T-cell (primary cell): Measurements from ENCODE around the gene MYH15. TPM values are rescaled to one million over a fixed set of nuclear protein-coding genes. Genes with fewer than 3 reads are reported as not detected.

Source experiments
- ATAC-seq, 4 experiments: fragments of 200-7000 bp in 3 of 4; fragments of 150-1000 bp in 1 of 4; cut with Tn5 transposase; replicated peaks in 1 of 4; 1 replicate in 3 of 4; 2 replicates in 1 of 4; pipeline ENCODE4 v1.10.0; 2021; ENCODE audit warnings: moderate library complexity in 3 of 4, mild to moderate bottlenecking in 2 of 4, moderate number of reproducible peaks in 1 of 4
- CTCF ChIA-PET, 2 donors: fragments of 300-600 bp; sonication (Branson Sonifier 250); formaldehyde crosslinking; loops; one replicate each; lab custom pipeline; 2022; ENCODE audit warnings: antibody characterized with exemption in 2 of 2; lab: Charles Lee
- POLR2A ChIA-PET, 2 donors: fragments of 300-600 bp; sonication (Branson Sonifier 250); formaldehyde crosslinking; loops; one replicate each; lab custom pipeline; 2022; ENCODE audit warnings: antibody characterized with exemption in 2 of 2; lab: Charles Lee
- DNase-seq, 35 experiments: peaks; one replicate each; pipeline versions ENCODE4 v3.0.0 to v3.0.0-alpha.2; 2013 to 2023
- H3K27ac ChIP-seq: one replicate; pipeline ENCODE4 v1.5.1; 2013; ENCODE audit warnings: low read length
- H3K27me3 ChIP-seq, 2 experiments: replicated peaks in 1 of 2; 1 replicate in 1 of 2; 2 replicates in 1 of 2; pipeline versions ENCODE4 v1.6.1 to v1.7.0; 2013; ENCODE audit warnings: low read length in 1 of 2, mixed read lengths in 1 of 2; ENCODE audit not compliant: control insufficient read depth in 2 of 2, insufficient read depth in 2 of 2; ENCODE audit errors: extremely low read depth in 1 of 2
- H3K36me3 ChIP-seq, 2 donors: 1 replicate in 1 of 2; 2 replicates in 1 of 2; pipeline versions ENCODE4 v1.6.1 to v1.7.0; 2013; ENCODE audit warnings: low read length in 1 of 2; ENCODE audit not compliant: control insufficient read depth in 2 of 2, insufficient read depth in 1 of 2; ENCODE audit errors: extremely low read depth in 1 of 2
- H3K4me1 ChIP-seq, 2 experiments: 1 replicate in 1 of 2; 2 replicates in 1 of 2; pipeline versions ENCODE4 v1.6.1 to v1.7.0; 2013; ENCODE audit warnings: low read length in 2 of 2, mixed read lengths in 1 of 2; ENCODE audit not compliant: insufficient read depth in 2 of 2, control insufficient read depth in 1 of 2; ENCODE audit errors: extremely low read depth in 1 of 2
- H3K4me3 ChIP-seq, 2 donors: 1 replicate in 1 of 2; 2 replicates in 1 of 2; pipeline versions ENCODE4 v1.5.1 to v1.7.0; 2013; ENCODE audit warnings: mild to moderate bottlenecking in 2 of 2, low read length in 1 of 2, moderate library complexity in 1 of 2; ENCODE audit not compliant: control insufficient read depth in 1 of 2; ENCODE audit errors: extremely low read depth in 1 of 2
- H3K9me3 ChIP-seq: 2 replicates; pipeline ENCODE4 v1.7.0; 2013
- H3K27ac Mint-ChIP-seq, 2 donors: one replicate each; pipeline ENCODE4 v1.8.0; 2020 to 2021; ENCODE audit warnings: mild to moderate bottlenecking in 2 of 2, mixed read lengths in 2 of 2
- H3K27me3 Mint-ChIP-seq, 2 donors: one replicate each; pipeline ENCODE4 v1.8.0; 2021 to 2022; ENCODE audit warnings: mixed read lengths in 2 of 2
- H3K36me3 Mint-ChIP-seq: one replicate; pipeline ENCODE4 v1.8.0; 2021; ENCODE audit warnings: mixed read lengths
- H3K4me1 Mint-ChIP-seq, 3 donors: one replicate each; pipeline ENCODE4 v1.8.0; 2020 to 2022; ENCODE audit warnings: mixed read lengths in 3 of 3, mild to moderate bottlenecking in 1 of 3
- H3K4me3 Mint-ChIP-seq, 3 donors: one replicate each; pipeline ENCODE4 v1.8.0; 2020 to 2022; ENCODE audit warnings: mild to moderate bottlenecking in 3 of 3, mixed read lengths in 3 of 3, moderate library complexity in 3 of 3
- H3K9me3 Mint-ChIP-seq, 3 donors: one replicate each; pipeline ENCODE4 v1.8.0; 2020 to 2022; ENCODE audit warnings: mixed read lengths in 3 of 3
- WGBS: methylation state at CpG from one replicate; pipeline ENCODE4 v1.1.5; 2013; ENCODE audit warnings: missing lambda C conversion rate; ENCODE audit not compliant: insufficient coverage; 5-methylcytosine and 5-hydroxymethylcytosine counted together
- total RNA-seq, 35 experiments: library from RNA in 6 of 35; stranded (reverse) in 6 of 35; fragments of 120-200 nt in 1 of 35; gene quantifications; one replicate each; pipeline versions ENCODE4 v1.2.1 to v1.2.4 and lab custom pipeline; 2013 to 2026

Gene MYH15
- total RNA-seq, 5 donors from 2014 or later (not counting 1 experiment from before 2014, with no cell fraction given): 0.07 to 0.18 (median 0.11) TPM; not detected in 1

DNA sequence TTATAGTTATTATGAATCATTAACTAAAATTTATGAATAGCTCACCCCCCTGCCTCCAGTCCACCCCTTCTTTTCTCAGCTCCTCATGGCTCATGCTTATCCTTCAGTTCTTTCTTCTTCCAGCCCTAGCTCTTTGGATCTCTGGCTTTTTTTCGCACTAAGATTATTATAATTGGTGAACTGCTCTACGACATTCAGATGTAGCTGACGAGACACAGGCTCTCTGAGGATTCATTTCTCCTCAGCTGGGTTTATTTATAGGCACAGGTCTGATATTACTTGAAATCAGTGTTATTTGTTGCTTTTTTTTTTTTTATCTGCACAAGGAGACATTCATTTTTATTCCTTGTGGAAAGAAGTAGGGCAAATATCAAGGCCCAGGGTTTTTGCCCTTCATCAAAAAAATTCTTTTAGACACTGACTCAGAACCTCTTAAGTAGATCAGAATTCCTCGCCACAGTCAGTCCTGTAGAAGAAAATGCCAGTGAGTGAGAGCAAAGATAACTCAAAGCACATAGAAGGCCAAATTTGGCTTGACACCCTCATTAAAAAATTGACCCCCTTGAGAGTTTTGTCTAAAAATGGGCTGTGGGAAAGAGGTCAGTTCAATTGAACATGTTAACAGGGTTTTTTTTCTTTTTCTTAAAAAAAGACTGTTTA, 106.6 kb downstream of the MYH15 start:
- H3K27me3 Mint-ChIP-seq: no peaks in the 10 kb centered on the region
- ATAC-seq: no peak
- no peaks in the 10 kb centered on the region for H3K27me3 ChIP-seq
- H3K4me1 Mint-ChIP-seq: peaks cover 0 to 10% (median 5%) of the 10 kb centered on the region in 3 donors
- no peak for DNase-seq
- no peaks in the 10 kb centered on the region for H3K4me1 ChIP-seq
- H3K36me3 ChIP-seq: no peaks in the 10 kb centered on the region
- no peak overlapping the region for H3K27ac Mint-ChIP-seq
- no peaks in the 10 kb centered on the region for H3K9me3 ChIP-seq
- no peak overlapping the region for H3K4me3 Mint-ChIP-seq
- H3K4me3 ChIP-seq: no peak overlapping the region
- H3K36me3 Mint-ChIP-seq: peaks cover 6% of the 10 kb centered on the region
- POLR2A ChIA-PET: interaction anchor here in 1 of 2 donors (0.6 kb wide), 1 partner anchor 149 kb away, joined by 3 read pairs; no protein-coding TSS in a partner anchor
- H3K27ac ChIP-seq: no peak overlapping the region
- no peaks in the 10 kb centered on the region for H3K9me3 Mint-ChIP-seq
- CTCF ChIA-PET: interaction anchor here (0.6 to 1.7 kb wide), 5 partner anchors 14 to 596 kb away, joined by 3 to 6 read pairs (median 3); no protein-coding TSS in a partner anchor
- 100% methylated on average over 1 of the region's 4 CpGs for WGBS

DNA sequence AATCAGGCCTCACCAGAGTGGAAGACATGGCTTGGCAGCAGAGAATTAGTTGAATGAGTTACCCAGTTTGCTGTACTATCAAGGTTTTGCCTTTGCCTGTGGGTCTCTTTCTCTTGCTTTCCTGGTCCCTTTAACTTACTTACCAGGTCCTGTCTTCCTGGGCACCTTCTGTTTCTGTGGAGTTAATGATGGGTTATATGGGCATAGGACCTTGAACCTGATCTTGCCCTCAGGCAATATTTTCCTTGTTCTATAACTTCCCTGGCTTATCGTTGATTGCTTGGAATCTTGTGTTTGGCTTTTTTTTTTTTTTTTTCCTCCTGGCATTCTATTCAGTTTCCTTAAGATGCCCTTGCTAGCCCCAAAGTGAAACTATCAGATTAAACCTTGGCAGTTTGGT, 107.2 kb downstream of the MYH15 start:
- Mint-ChIP-seq H3K27ac (no peak overlapping the region), H3K36me3 (peaks cover 6% of the 10 kb centered on the region), H3K4me3 (no peak overlapping the region), H3K4me1 (peaks cover 0 to 10% (median 5%) of the 10 kb centered on the region in 3 donors), H3K27me3 (no peaks in the 10 kb centered on the region), H3K9me3 (no peaks in the 10 kb centered on the region)
- no peaks in the 10 kb centered on the region for H3K36me3 ChIP-seq
- ATAC-seq (no peak), DNase-seq (no peak)
- H3K27me3 ChIP-seq: no peaks in the 10 kb centered on the region
- no peak overlapping the region for H3K27ac ChIP-seq
- ChIA-PET CTCF (interaction anchor here in 1 of 2 donors (0.7 to 1.7 kb wide), 2 partner anchors 8 to 596 kb away, joined by 3 to 4 read pairs; no protein-coding TSS in a partner anchor), POLR2A (no interaction called here)
- no peaks in the 10 kb centered on the region for H3K4me1 ChIP-seq
- WGBS: no CpG with 5 or more reads among the region's 1 CpG
- no peaks in the 10 kb centered on the region for H3K9me3 ChIP-seq
- no peak overlapping the region for H3K4me3 ChIP-seq

DNA sequence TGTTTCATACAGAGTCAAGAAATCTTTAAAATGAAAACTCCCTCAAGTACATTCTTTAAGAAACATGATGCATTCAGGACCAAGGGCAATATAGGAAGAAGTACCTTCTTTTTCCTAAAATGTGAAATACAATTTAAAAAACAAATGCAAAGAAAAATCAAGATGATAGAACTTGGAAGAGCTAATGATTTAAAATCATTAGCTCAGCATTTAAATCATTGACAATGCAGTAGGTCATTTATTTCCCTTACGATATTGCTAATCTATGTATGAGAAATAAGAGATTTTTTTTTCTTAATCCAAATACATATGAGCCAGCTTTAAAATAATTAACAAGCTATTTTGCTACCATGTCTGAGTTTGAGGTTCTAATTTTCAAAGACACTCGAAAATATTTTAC, 108.6 kb downstream of the MYH15 start:
- peaks cover 6% of the 10 kb centered on the region for H3K36me3 Mint-ChIP-seq
- no peaks in the 10 kb centered on the region for H3K9me3 Mint-ChIP-seq
- POLR2A ChIA-PET: no interaction called here
- Histone ChIP-seq H3K27me3 (no peaks in the 10 kb centered on the region), H3K9me3 (no peaks in the 10 kb centered on the region), H3K27ac (no peak overlapping the region), H3K4me1 (no peaks in the 10 kb centered on the region), H3K4me3 (no peak overlapping the region), H3K36me3 (no peaks in the 10 kb centered on the region)
- ATAC-seq (no peak), DNase-seq (no peak)
- no peak overlapping the region for H3K4me3 Mint-ChIP-seq
- WGBS: no CpG with 5 or more reads among the region's 2 CpGs
- H3K27ac Mint-ChIP-seq: no peak overlapping the region
- H3K4me1 Mint-ChIP-seq: peaks cover 0 to 5% (median 4%) of the 10 kb centered on the region in 3 donors
- CTCF ChIA-PET: interaction anchor here (0.6 to 1.7 kb wide), 3 partner anchors 9 to 1166 kb away, joined by 3 to 4 read pairs (median 3); no protein-coding TSS in a partner anchor
- peaks cover 0 to 3% of the 10 kb centered on the region in 2 donors for H3K27me3 Mint-ChIP-seq

DNA sequence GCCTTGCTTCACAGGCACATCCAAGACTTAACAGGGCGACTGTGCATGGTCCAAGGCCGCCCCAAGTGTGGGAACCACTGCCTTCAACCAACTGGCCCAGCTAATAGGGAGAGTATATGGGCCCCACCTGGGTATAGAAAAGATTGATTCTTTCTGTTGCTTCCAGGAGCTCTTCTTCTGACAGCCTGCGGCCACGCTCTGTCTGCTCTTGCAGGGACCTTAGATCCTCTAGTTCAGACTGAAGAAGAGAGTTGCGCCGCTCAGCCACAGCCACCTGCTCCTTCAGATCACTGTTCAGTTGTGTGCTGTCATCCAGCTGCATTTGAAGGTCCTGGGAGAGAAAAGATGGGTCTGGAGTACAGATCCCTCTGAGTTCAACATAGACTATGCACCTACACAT, 111.9 kb downstream of the MYH15 start:
- no peak for ATAC-seq
- Histone ChIP-seq H3K9me3 (no peaks in the 10 kb centered on the region), H3K27ac (no peak overlapping the region), H3K4me3 (no peak overlapping the region), H3K36me3 (no peaks in the 10 kb centered on the region), H3K4me1 (peaks cover 0 to 6% of the 10 kb centered on the region in 2 experiments), H3K27me3 (no peaks in the 10 kb centered on the region)
- WGBS: 97% methylated on average over 4 of the region's 6 CpGs
- ChIA-PET CTCF (no interaction called here), POLR2A (no interaction called here)
- Mint-ChIP-seq H3K4me1 (peaks cover 0 to 2% (median 0%) of the 10 kb centered on the region in 3 donors), H3K27ac (no peak overlapping the region), H3K9me3 (no peaks in the 10 kb centered on the region), H3K27me3 (peaks cover 0 to 3% of the 10 kb centered on the region in 2 donors), H3K4me3 (no peak overlapping the region), H3K36me3 (peaks cover 6% of the 10 kb centered on the region)
- DNase-seq: no peak

DNA sequence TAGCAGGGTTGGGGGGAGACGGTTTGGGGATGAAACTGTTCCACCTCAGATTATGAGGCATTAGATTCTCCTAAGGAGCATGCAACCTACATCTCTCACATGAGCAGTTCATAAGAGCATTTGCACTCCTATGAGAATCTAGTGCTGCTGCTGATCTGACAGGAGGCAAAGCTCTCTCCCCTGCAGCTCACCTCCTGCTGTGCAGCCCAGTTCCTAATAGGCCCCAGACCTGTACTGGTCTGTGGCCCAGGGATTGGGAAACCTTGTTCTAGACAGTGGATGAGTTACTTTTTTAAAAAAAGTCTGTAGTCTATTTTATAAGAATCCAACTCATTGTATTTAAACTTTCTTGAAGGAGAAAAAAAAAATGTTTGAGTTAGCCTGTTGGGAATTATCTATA, 114.1 kb downstream of the MYH15 start:
- WGBS: no CpG with 5 or more reads among the region's 1 CpG
- Histone ChIP-seq H3K4me3 (no peak overlapping the region), H3K9me3 (no peaks in the 10 kb centered on the region), H3K36me3 (no peaks in the 10 kb centered on the region), H3K4me1 (peaks cover 0 to 6% of the 10 kb centered on the region in 2 experiments), H3K27me3 (peaks cover 0 to 3% of the 10 kb centered on the region in 2 experiments), H3K27ac (no peak overlapping the region)
- CTCF ChIA-PET: no interaction called here
- Mint-ChIP-seq H3K27me3 (peaks cover 0 to 11% of the 10 kb centered on the region in 2 donors), H3K36me3 (peaks cover 6% of the 10 kb centered on the region), H3K4me3 (no peak overlapping the region), H3K9me3 (no peaks in the 10 kb centered on the region), H3K27ac (no peak overlapping the region), H3K4me1 (peaks cover 0 to 2% (median 0%) of the 10 kb centered on the region in 3 donors)
- no peak for ATAC-seq
- POLR2A ChIA-PET: no interaction called here
- no peak for DNase-seq

DNA sequence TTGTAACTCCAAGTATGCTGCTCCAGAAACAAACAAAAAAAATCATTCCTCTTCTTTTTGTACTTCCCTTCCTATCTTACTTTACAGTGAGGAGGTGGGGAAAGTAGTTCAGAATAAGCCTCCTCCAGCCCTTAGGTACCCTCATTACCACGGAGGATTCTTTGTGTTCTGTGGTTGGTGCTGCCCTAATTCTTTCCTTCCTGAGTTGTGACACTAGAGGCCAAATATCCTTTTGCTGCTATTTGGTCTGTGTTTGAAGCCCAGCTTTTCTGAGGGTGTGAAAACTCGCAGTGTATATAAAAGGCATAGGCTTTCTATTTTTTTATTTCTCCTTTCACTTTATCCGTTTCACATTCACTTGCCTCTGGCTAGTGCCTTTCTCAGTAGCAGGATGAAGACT, 115.8 kb downstream of the MYH15 start:
- Histone ChIP-seq H3K27ac (no peak overlapping the region), H3K9me3 (no peaks in the 10 kb centered on the region), H3K4me1 (peaks cover 0 to 6% of the 10 kb centered on the region in 2 experiments), H3K4me3 (no peak overlapping the region), H3K27me3 (peaks cover 0 to 3% of the 10 kb centered on the region in 2 experiments), H3K36me3 (no peaks in the 10 kb centered on the region)
- peaks cover 0 to 2% (median 0%) of the 10 kb centered on the region in 3 donors for H3K4me1 Mint-ChIP-seq
- POLR2A ChIA-PET: no interaction called here
- ATAC-seq (no peak), DNase-seq (no peak)
- WGBS: no CpG with 5 or more reads among the region's 3 CpGs
- H3K27me3 Mint-ChIP-seq: peaks cover 0 to 11% of the 10 kb centered on the region in 2 donors
- CTCF ChIA-PET: no interaction called here
- no peaks in the 10 kb centered on the region for H3K9me3 Mint-ChIP-seq
- no peak overlapping the region for H3K4me3 Mint-ChIP-seq
- no peak overlapping the region for H3K27ac Mint-ChIP-seq
- peaks cover under 1% of the 10 kb centered on the region for H3K36me3 Mint-ChIP-seq
